Ishikawa (cell line): ENCODE data around the gene BASP1.

Source experiments
- CEBPB ChIP-seq: IDR thresholded peaks from 2 replicates; pipeline ENCODE4 v1.6.1; 2012
- CREB1 ChIP-seq: IDR thresholded peaks from 2 replicates; pipeline ENCODE4 v1.6.1; 2012; ENCODE audit warnings: low read depth
- EGR1 ChIP-seq: IDR thresholded peaks from 2 replicates; pipeline ENCODE4 v1.6.1; 2012
- EP300 ChIP-seq: IDR thresholded peaks from 2 replicates; pipeline ENCODE4 v1.6.1; 2012; ENCODE audit warnings: borderline replicate concordance
- FOXM1 ChIP-seq: IDR thresholded peaks from 2 replicates; pipeline ENCODE4 v1.6.1; 2012; ENCODE audit warnings: low read depth, borderline replicate concordance
- NFIC ChIP-seq: IDR thresholded peaks from 2 replicates; pipeline ENCODE4 v1.6.1; 2012
- TAF1 ChIP-seq: IDR thresholded peaks from 2 replicates; pipeline ENCODE4 v1.6.1; 2012; ENCODE audit warnings: low read depth, mild to moderate bottlenecking
- TCF12 ChIP-seq: IDR thresholded peaks from 2 replicates; pipeline ENCODE4 v1.6.1; 2012; ENCODE audit warnings: low read depth
- TEAD4 ChIP-seq: IDR thresholded peaks from 2 replicates; pipeline ENCODE4 v1.6.1; 2012
- YY1 ChIP-seq: IDR thresholded peaks from 2 replicates; pipeline ENCODE4 v1.6.1; 2012; ENCODE audit warnings: low read depth
- ZBTB7A ChIP-seq: IDR thresholded peaks from 2 replicates; pipeline ENCODE4 v1.6.1; 2012; ENCODE audit warnings: low read depth
- TF ChIP-seq, protein P1 (sequence below): IDR thresholded peaks from 2 replicates; pipeline ENCODE4 v1.6.1; 2012
- TF ChIP-seq, protein P2 (sequence below): IDR thresholded peaks from 2 replicates; pipeline ENCODE4 v1.6.1; 2012
- TF ChIP-seq, protein P3 (sequence below): IDR thresholded peaks from 2 replicates; pipeline ENCODE4 v1.6.1; 2012; ENCODE audit warnings: low read depth, mild to moderate bottlenecking

Gene BASP1

DNA sequence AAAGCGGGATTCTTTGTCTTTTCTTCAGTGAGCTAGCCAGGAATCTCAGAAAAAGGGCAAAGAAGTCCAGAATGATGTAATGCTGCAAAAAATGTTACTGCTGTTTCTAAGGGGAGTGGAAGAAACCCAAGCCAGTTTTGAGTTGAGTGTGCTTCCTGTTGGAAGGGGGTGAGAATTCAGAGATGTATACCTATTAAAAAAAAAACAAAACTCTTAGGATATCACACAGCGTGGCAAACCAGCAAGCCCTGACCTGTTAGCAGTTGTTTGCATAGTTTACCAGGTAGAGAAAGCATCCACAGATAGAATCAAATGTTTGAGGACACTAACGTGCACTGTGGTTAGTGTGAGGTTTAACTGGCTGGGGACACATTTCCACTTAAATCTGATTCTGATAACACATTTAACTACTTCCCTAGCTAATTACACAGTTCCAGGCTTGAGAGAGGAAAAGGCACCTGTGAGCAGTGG, 11.4 kb downstream of the BASP1 start:
- TF ChIP-seq TAF1 (no peak), EGR1 (no peak), EP300 (no peak), TCF12 (no peak), TEAD4 (no peak), NFIC (no peak), CEBPB (no peak), ZBTB7A (no peak), YY1 (no peak), CREB1 (no peak)
- TF ChIP-seq, protein P1, sequence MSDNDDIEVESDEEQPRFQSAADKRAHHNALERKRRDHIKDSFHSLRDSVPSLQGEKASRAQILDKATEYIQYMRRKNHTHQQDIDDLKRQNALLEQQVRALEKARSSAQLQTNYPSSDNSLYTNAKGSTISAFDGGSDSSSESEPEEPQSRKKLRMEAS, result no peak
- TF ChIP-seq, protein P2, sequence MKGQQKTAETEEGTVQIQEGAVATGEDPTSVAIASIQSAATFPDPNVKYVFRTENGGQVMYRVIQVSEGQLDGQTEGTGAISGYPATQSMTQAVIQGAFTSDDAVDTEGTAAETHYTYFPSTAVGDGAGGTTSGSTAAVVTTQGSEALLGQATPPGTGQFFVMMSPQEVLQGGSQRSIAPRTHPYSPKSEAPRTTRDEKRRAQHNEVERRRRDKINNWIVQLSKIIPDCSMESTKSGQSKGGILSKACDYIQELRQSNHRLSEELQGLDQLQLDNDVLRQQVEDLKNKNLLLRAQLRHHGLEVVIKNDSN, result no peak

DNA sequence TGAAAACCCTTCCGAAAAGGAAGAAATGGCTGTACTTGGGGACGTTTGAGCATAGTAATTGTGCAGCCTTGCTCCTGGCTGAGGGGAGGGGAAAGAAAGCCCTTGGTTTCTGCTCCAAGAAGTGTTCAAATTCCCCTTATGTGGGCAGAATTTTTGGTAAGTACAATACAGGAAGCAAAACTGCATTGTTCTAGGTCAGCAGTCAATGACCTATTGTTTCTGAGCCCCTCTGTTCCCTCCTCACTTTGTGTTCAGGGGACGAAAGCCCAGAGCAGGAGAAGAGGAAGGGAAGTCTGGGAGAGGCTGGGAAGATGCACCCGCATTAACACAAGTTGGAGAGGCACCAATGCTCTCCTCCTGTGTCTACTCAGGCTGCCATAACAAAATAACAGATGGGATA, 11.9 kb downstream of the BASP1 start:
- TF ChIP-seq FOXM1 (no peak), TEAD4 (no peak), EGR1 (no peak)
- TF ChIP-seq, protein P1, result no peak
- TF ChIP-seq, protein P2, result no peak
- TF ChIP-seq, protein P3, sequence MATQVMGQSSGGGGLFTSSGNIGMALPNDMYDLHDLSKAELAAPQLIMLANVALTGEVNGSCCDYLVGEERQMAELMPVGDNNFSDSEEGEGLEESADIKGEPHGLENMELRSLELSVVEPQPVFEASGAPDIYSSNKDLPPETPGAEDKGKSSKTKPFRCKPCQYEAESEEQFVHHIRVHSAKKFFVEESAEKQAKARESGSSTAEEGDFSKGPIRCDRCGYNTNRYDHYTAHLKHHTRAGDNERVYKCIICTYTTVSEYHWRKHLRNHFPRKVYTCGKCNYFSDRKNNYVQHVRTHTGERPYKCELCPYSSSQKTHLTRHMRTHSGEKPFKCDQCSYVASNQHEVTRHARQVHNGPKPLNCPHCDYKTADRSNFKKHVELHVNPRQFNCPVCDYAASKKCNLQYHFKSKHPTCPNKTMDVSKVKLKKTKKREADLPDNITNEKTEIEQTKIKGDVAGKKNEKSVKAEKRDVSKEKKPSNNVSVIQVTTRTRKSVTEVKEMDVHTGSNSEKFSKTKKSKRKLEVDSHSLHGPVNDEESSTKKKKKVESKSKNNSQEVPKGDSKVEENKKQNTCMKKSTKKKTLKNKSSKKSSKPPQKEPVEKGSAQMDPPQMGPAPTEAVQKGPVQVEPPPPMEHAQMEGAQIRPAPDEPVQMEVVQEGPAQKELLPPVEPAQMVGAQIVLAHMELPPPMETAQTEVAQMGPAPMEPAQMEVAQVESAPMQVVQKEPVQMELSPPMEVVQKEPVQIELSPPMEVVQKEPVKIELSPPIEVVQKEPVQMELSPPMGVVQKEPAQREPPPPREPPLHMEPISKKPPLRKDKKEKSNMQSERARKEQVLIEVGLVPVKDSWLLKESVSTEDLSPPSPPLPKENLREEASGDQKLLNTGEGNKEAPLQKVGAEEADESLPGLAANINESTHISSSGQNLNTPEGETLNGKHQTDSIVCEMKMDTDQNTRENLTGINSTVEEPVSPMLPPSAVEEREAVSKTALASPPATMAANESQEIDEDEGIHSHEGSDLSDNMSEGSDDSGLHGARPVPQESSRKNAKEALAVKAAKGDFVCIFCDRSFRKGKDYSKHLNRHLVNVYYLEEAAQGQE, result no peak

DNA sequence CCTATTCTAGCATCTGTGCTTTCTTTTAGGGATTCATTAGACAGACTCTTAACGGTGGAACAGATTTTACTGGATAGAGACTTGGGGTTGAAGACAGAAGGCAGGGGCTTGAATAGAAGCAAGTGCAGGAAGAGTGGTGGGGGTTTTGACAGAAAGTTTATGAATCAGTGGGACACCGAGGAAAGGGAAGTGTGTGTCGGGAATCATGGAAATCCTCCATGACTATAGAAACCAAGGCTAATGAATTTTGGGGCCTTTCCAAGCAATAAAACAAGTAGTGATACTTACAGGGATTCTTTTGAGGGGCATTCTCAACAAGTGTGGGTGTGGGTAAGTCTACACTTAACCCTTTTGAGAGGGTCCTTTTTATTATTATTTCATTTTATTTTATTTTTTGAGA, 12.8 kb downstream of the BASP1 start:
- TF ChIP-seq, protein P1, result no peak
- TF ChIP-seq, protein P3, result no peak
- no peak for TF ChIP-seq EGR1

DNA sequence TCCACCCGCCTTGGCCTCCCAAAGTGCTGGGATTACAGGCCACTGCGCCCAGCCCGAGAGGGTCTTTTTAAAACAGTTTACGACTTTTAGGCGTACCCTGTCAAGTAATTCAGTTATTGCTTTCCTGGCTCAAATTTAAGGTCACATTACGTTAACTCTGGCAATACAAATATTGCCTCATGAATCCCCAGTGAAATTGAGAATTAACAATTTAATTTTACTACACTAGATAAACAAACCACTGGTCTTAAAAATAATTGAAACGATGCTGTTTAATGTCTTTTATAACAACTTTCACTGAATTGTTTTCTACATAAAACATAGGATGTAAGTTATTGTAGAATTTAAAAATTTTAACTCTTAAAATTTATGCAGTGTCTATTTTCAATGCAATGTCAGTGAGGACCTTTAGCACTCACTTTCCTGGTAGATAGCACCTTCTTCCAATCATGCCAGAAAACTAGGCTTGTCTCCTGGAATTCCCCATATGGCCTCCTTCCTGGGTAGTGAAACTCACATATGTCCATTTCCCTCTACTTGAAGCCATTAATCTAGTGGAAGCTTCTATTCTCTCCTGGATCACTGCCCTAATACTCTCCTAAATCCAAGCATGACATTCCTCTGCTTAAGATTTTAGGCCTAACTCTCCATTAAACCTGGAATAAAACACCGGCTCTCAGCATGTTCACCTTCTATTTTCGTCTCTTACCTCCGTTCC, 13.5 kb downstream of the BASP1 start:
- TF ChIP-seq YY1 (no peak), TEAD4 (no peak), NFIC (no peak), CREB1 (no peak)

DNA sequence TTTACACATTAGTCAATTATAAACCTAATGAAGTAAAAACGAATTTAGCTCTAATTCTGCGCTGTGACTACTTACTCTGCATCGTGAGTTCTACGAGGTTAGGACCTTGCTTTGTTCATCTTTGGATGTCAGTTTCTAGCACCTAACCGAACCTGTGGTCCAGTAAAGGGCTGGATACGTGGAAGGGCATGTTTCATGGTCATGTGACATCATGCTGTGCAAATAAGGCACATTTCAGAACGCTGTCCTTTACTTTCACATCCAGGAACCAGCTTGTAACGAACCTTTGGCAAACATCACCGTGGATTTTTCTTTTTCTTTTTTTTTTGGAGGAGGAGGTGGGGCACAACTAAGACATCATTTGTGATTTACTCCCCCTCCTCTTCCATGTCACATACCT, 15.0 kb downstream of the BASP1 start:
- no peak for TF ChIP-seq EGR1
- TF ChIP-seq EP300, result no peak
- no peak for TF ChIP-seq YY1
- no peak for TF ChIP-seq TCF12
- TF ChIP-seq, protein P3, result no peak
- TF ChIP-seq TEAD4, result no peak
- no peak for TF ChIP-seq ZBTB7A
